ENCODE measurements around the gene NUDCD2.

Gene NUDCD2

GRCh38 chr5:163505049-163505367 lies 45.1 kb upstream of the NUDCD2 start:
- H3K4me3 ChIP-seq (replicated peaks in 1 of 2; ENCODE audit: low read depth in 2 of 2, low read length in 2 of 2) = peak overlapping the region; percentile 68 to 69
- no peak for DNase-seq (ENCODE audit: low read depth in 2 of 2)

GRCh38 chr5:163504079-163504931 lies 44.4 kb upstream of the NUDCD2 start:
- peak; percentile 68 to 70 for DNase-seq (ENCODE audit: low read depth in 2 of 2)
- peak overlapping the region; percentile 68 to 69 for H3K4me3 ChIP-seq (replicated peaks in 1 of 2; ENCODE audit: low read depth in 2 of 2, low read length in 2 of 2)

More at GRCh38 chr5:163505049-163505367, 45.1 kb upstream of the NUDCD2 start:
- TF ChIP-seq CTCF (IDR thresholded peaks at IDR 0.05; ENCODE audit: low read depth, low read length) = no peak

GRCh38 chr5:163503106-163504078 lies 43.5 kb upstream of the NUDCD2 start:
- H3K4me3 ChIP-seq (replicated peaks in 1 of 2; ENCODE audit: low read depth in 2 of 2, low read length in 2 of 2) = peak overlapping the region; percentile 68 to 69
- peak; percentile 37 for TF ChIP-seq CTCF (IDR thresholded peaks at IDR 0.05; ENCODE audit: low read depth, low read length)
- DNase-seq (ENCODE audit: low read depth in 2 of 2) = peak; percentile 75 to 90

More at GRCh38 chr5:163504079-163504931, 44.4 kb upstream of the NUDCD2 start:
- TF ChIP-seq CTCF (IDR thresholded peaks at IDR 0.05; ENCODE audit: low read depth, low read length) = no peak

GRCh38 chr5:163502521-163502920 lies 42.6 kb upstream of the NUDCD2 start:
- TF ChIP-seq CTCF (IDR thresholded peaks at IDR 0.05; ENCODE audit: low read depth, low read length) = no peak
- DNase-seq (ENCODE audit: low read depth in 2 of 2) = peak; percentile 12 to 29
- peak overlapping the region; percentile 68 to 69 for H3K4me3 ChIP-seq (replicated peaks in 1 of 2; ENCODE audit: low read depth in 2 of 2, low read length in 2 of 2)

GRCh38 chr5:163498886-163499285 lies 39.0 kb upstream of the NUDCD2 start:
- DNase-seq (ENCODE audit: low read depth in 2 of 2) = peak; percentile 54 to 75
- TF ChIP-seq CTCF (IDR thresholded peaks at IDR 0.05; ENCODE audit: low read depth, low read length) = no peak
- no peak overlapping the region for H3K4me3 ChIP-seq (replicated peaks in 1 of 2; ENCODE audit: low read depth in 2 of 2, low read length in 2 of 2)

- DNase-seq (ENCODE audit: low read depth in 2 of 2) = no peak
- no peak overlapping the region for H3K4me3 ChIP-seq (replicated peaks in 1 of 2; ENCODE audit: low read depth in 2 of 2, low read length in 2 of 2)
- no peak for TF ChIP-seq CTCF (IDR thresholded peaks at IDR 0.05; ENCODE audit: low read depth, low read length)
These were observed 37.4 kb upstream of the NUDCD2 start for GRCh38 chr5:163497315-163497714.
